Measurements from ENCODE around the gene KLHDC8A.

Gene KLHDC8A

GRCh38 chr1:205344066-205344928, 12.4 kb downstream of the KLHDC8A start:
- peak in 1 of 3 donors; percentile 26 for DNase-seq (ENCODE audit: low read depth in 3 of 3)

- DNase-seq (ENCODE audit: low read depth in 3 of 3) = no peak
These were observed 13.2 kb downstream of the KLHDC8A start for GRCh38 chr1:205343431-205344065.

- DNase-seq (ENCODE audit: low read depth in 3 of 3) = no peak
These were observed 13.7 kb downstream of the KLHDC8A start for GRCh38 chr1:205342986-205343385.

GRCh38 chr1:205340676-205341075, 16.0 kb downstream of the KLHDC8A start:
- DNase-seq (ENCODE audit: low read depth in 3 of 3) = no peak

- DNase-seq (ENCODE audit: low read depth in 3 of 3) = no peak
These were observed 17.0 kb downstream of the KLHDC8A start for GRCh38 chr1:205339717-205340116.

GRCh38 chr1:205339197-205339702, 17.5 kb downstream of the KLHDC8A start:
- DNase-seq (ENCODE audit: low read depth in 3 of 3) = no peak

GRCh38 chr1:205338011-205338410, 18.7 kb downstream of the KLHDC8A start:
- no peak for DNase-seq (ENCODE audit: low read depth in 3 of 3)

GRCh38 chr1:205337481-205337880, 19.2 kb downstream of the KLHDC8A start:
- DNase-seq (ENCODE audit: low read depth in 3 of 3) = no peak

- DNase-seq (ENCODE audit: low read depth in 3 of 3) = peak; percentile 56 to 83 (median 62)
These were observed 21.0 kb downstream of the KLHDC8A start for GRCh38 chr1:205335692-205336091.

GRCh38 chr1:205332015-205332791, 24.5 kb downstream of the KLHDC8A start:
- no peak for DNase-seq (ENCODE audit: low read depth in 3 of 3)

GRCh38 chr1:205330150-205330549, 26.6 kb downstream of the KLHDC8A start:
- no peak for DNase-seq (ENCODE audit: low read depth in 3 of 3)

GRCh38 chr1:205329719-205330118, 27.0 kb downstream of the KLHDC8A start:
- no peak for DNase-seq (ENCODE audit: low read depth in 3 of 3)

GRCh38 chr1:205328476-205328875, 28.2 kb downstream of the KLHDC8A start:
- DNase-seq (ENCODE audit: low read depth in 3 of 3) = no peak

- DNase-seq (ENCODE audit: low read depth in 3 of 3) = no peak
These were observed 29.8 kb downstream of the KLHDC8A start for GRCh38 chr1:205326812-205327466.

- DNase-seq (ENCODE audit: low read depth in 3 of 3) = peak in 2 of 3 donors; percentile 12 to 31
These were observed 31.3 kb downstream of the KLHDC8A start for GRCh38 chr1:205325334-205325884.

GRCh38 chr1:205324781-205325180, 31.9 kb downstream of the KLHDC8A start:
- no peak for DNase-seq (ENCODE audit: low read depth in 3 of 3)

- DNase-seq (ENCODE audit: low read depth in 3 of 3) = no peak
These were observed 32.9 kb downstream of the KLHDC8A start for GRCh38 chr1:205323794-205324193.

- DNase-seq (ENCODE audit: low read depth in 3 of 3) = no peak
These were observed 34.8 kb downstream of the KLHDC8A start for GRCh38 chr1:205321959-205322283.

- DNase-seq (ENCODE audit: low read depth in 3 of 3) = peak; percentile 62 to 84 (median 66)
These were observed 35.4 kb downstream of the KLHDC8A start, which contains the start of gene NUAK2 for GRCh38 chr1:205321162-205321958. Gene NUAK2, minus strand, starts transcription at chr1:205321745. Its CDS starts 117 bp downstream, at chr1:205321628.

Data from stimulated activated CD4-positive, alpha-beta T cell treated with anti-CD3 and anti-CD28 coated beads, TNF-alpha, amount 100 ng/mL, for 48 hours (primary cell).